CD14-positive monocyte (primary cell): ENCODE results near the gene RETSAT. TPM values are rescaled to one million over a fixed set of nuclear protein-coding genes. Genes with fewer than 3 reads are reported as not detected.
A peak's percentile ranks its signal among the peaks of the same experiment; 100 is the strongest.

ENCODE experiments used
- DNase-seq, 3 donors: peaks; one replicate each; pipeline ENCODE4 v3.0.0-alpha.2; 2011 to 2022
- H2AFZ ChIP-seq: 2 replicates; pipeline ENCODE4 v1.6.0; 2012; ENCODE audit warnings: mild to moderate bottlenecking, low read depth, low read length, inconsistent platforms; ENCODE audit not compliant: insufficient read depth, poor library complexity, severe bottlenecking
- H3K27ac ChIP-seq, 2 donors: 1 replicate in 1 of 2; 2 replicates in 1 of 2; pipeline ENCODE4 v1.5.1; 2012 to 2013; ENCODE audit warnings: low read length in 2 of 2, control low read depth in 1 of 2, inconsistent platforms in 1 of 2, low read depth in 1 of 2, mild to moderate bottlenecking in 1 of 2
- H3K27me3 ChIP-seq, 2 donors: one replicate each; pipeline versions ENCODE4 v1.6.0 to v1.6.1; 2011 to 2013; ENCODE audit warnings: low read length in 2 of 2; ENCODE audit not compliant: control insufficient read depth in 2 of 2, insufficient read depth in 2 of 2
- H3K36me3 ChIP-seq, 2 donors: replicated peaks in 1 of 2; 1 replicate in 1 of 2; 2 replicates in 1 of 2; pipeline versions ENCODE4 v1.5.1 to v1.6.1; 2012 to 2013; ENCODE audit warnings: low read length in 2 of 2, control low read depth in 1 of 2, inconsistent platforms in 1 of 2, mild to moderate bottlenecking in 1 of 2; ENCODE audit not compliant: insufficient read depth in 2 of 2, control insufficient read depth in 1 of 2
- H3K4me1 ChIP-seq, 2 donors: 1 replicate in 1 of 2; 2 replicates in 1 of 2; pipeline versions ENCODE4 v1.5.1 to v1.6.1; 2012 to 2013; ENCODE audit warnings: low read length in 2 of 2, control low read depth in 1 of 2, inconsistent platforms in 1 of 2, mild to moderate bottlenecking in 1 of 2, moderate library complexity in 1 of 2; ENCODE audit not compliant: insufficient read depth in 2 of 2, control insufficient read depth in 1 of 2
- H3K4me2 ChIP-seq: replicated peaks from 2 replicates; pipeline ENCODE3; 2012; ENCODE audit warnings: low read length, moderate library complexity, mild to moderate bottlenecking; ENCODE audit not compliant: poor library complexity, severe bottlenecking; ENCODE audit errors: extremely low read depth
- H3K4me3 ChIP-seq, 3 experiments: fragments of 200-600 bp in 1 of 3; sonication (generic) in 1 of 3; replicated peaks in 1 of 3; 1 replicate in 2 of 3; 2 replicates in 1 of 3; pipeline ENCODE4 v1.5.1; 2011 to 2013; ENCODE audit warnings: low read length in 3 of 3, mild to moderate bottlenecking in 3 of 3, control low read depth in 2 of 3, low read depth in 2 of 3, inconsistent platforms in 1 of 3, moderate library complexity in 1 of 3
- H3K79me2 ChIP-seq: 2 replicates; pipeline ENCODE4 v1.6.0; 2012; ENCODE audit warnings: mild to moderate bottlenecking, control low read depth, inconsistent platforms, low read length, moderate library complexity; ENCODE audit not compliant: insufficient read depth
- H3K9ac ChIP-seq: 2 replicates; pipeline ENCODE4 v1.6.0; 2017; ENCODE audit warnings: low read length, mild to moderate bottlenecking; ENCODE audit not compliant: insufficient read depth, poor library complexity, severe bottlenecking
- H3K9me3 ChIP-seq, 2 donors: replicated peaks in 1 of 2; 1 replicate in 1 of 2; 2 replicates in 1 of 2; pipeline versions ENCODE4 v1.5.1 to v1.6.1; 2012 to 2013; ENCODE audit warnings: low read length in 2 of 2, control low read depth in 1 of 2; ENCODE audit not compliant: control insufficient read depth in 1 of 2, insufficient read depth in 1 of 2
- H4K20me1 ChIP-seq: 2 replicates; pipeline ENCODE4 v1.6.0; 2012; ENCODE audit warnings: mild to moderate bottlenecking, low read length, control low read depth, moderate library complexity; ENCODE audit not compliant: insufficient read depth
- H3K27ac Mint-ChIP-seq, 7 donors: one replicate each; pipeline ENCODE4 v1.8.0; 2020; ENCODE audit warnings: mild to moderate bottlenecking in 7 of 7, mixed read lengths in 7 of 7, moderate library complexity in 6 of 7, inconsistent platforms in 2 of 7
- H3K27me3 Mint-ChIP-seq, 3 donors: one replicate each; pipeline ENCODE4 v1.8.0; 2021 to 2022; ENCODE audit warnings: low read depth in 3 of 3, mild to moderate bottlenecking in 3 of 3, mixed read lengths in 3 of 3, moderate library complexity in 3 of 3, inconsistent platforms in 1 of 3
- H3K36me3 Mint-ChIP-seq, 2 donors: one replicate each; pipeline ENCODE4 v1.8.0; 2020; ENCODE audit warnings: mixed read lengths in 2 of 2, inconsistent platforms in 1 of 2, mild to moderate bottlenecking in 1 of 2
- H3K4me1 Mint-ChIP-seq: one replicate; pipeline ENCODE4 v1.8.0; 2020; ENCODE audit warnings: mild to moderate bottlenecking, mixed read lengths
- H3K4me3 Mint-ChIP-seq, 2 donors: one replicate each; pipeline ENCODE4 v1.8.0; 2020; ENCODE audit warnings: mild to moderate bottlenecking in 2 of 2, mixed read lengths in 2 of 2, moderate library complexity in 1 of 2
- H3K9me3 Mint-ChIP-seq, 7 donors: one replicate each; pipeline ENCODE4 v1.8.0; 2020 to 2022; ENCODE audit warnings: mixed read lengths in 7 of 7, mild to moderate bottlenecking in 6 of 7, moderate library complexity in 6 of 7, inconsistent platforms in 2 of 7
- CTCF ChIP-seq: fragments of 200-600 bp; IDR thresholded peaks from one replicate; pipeline ENCODE4 v1.8.0; 2022; ENCODE audit warnings: antibody characterized with exemption, mild to moderate bottlenecking
- WGBS: methylation state at CpG from one replicate; pipeline ENCODE4 v1.1.5; 2013; ENCODE audit warnings: missing lambda C conversion rate; ENCODE audit not compliant: insufficient coverage; 5-methylcytosine and 5-hydroxymethylcytosine counted together
- intact Hi-C, 2 donors: fragments of 100-400 bp; cut with micrococcal nuclease; formaldehyde crosslinking; loops; one replicate each; pipeline versions ENCODE4 v1.15.0 to v1.15.1; 2023
- polyA plus RNA-seq, 3 donors: library from polyadenylated mRNA; depleted of rRNA in 1 of 3; unstranded in 2 of 3; stranded (reverse) in 1 of 3; fragments of 300-500 nt in 2 of 3; fragments of >200 nt in 1 of 3; fragmentation: Illumina TruSeq in 2 of 3; gene quantifications; 1 replicate in 2 of 3; 2 replicates in 1 of 3; pipeline ENCODE4 v1.2.3, GENCODE V29; 2012 to 2021

Gene RETSAT
- polyA plus RNA-seq, 3 donors = 12.4 to 15.8 (median 15.0) TPM

GRCh38 chr2:85377083-85377482, 22.8 kb upstream of the RETSAT start:
- H3K27ac Mint-ChIP-seq = peak overlapping the region in 1 of 7 donors; percentile 32

GRCh38 chr2:85376291-85377065, 22.1 kb upstream of the RETSAT start:
- no peak overlapping the region for H3K9ac ChIP-seq
- H3K36me3 ChIP-seq = peaks cover 41 to 79% of the 10 kb centered on the region in 2 donors
- H3K9me3 Mint-ChIP-seq = peaks cover 3 to 18% (median 6%) of the 10 kb centered on the region in 7 donors
- no peak for TF ChIP-seq CTCF
- H3K4me1 Mint-ChIP-seq = no peaks in the 10 kb centered on the region
- H3K36me3 Mint-ChIP-seq = peaks cover 57 to 79% of the 10 kb centered on the region in 2 donors
- peaks cover 7 to 10% of the 10 kb centered on the region in 2 donors for H3K9me3 ChIP-seq
- intact Hi-C loops = no loop called here
- H3K79me2 ChIP-seq = no peaks in the 10 kb centered on the region
- H4K20me1 ChIP-seq = no peaks in the 10 kb centered on the region
- H3K4me3 ChIP-seq = no peak overlapping the region
- peak overlapping the region in 1 of 7 donors; percentile 53 for H3K27ac Mint-ChIP-seq
- no peak overlapping the region for H2AFZ ChIP-seq
- H3K4me3 Mint-ChIP-seq = no peak overlapping the region
- DNase-seq = no peak
- 100% methylated on average over 2 of the region's 5 CpGs for WGBS
- no peaks in the 10 kb centered on the region for H3K4me1 ChIP-seq
- H3K4me2 ChIP-seq = no peak overlapping the region
- H3K27me3 ChIP-seq = no peaks in the 10 kb centered on the region
- H3K27me3 Mint-ChIP-seq = no peaks in the 10 kb centered on the region
- H3K27ac ChIP-seq = no peak overlapping the region

More at GRCh38 chr2:85377083-85377482, 22.8 kb upstream of the RETSAT start:
- Histone ChIP-seq H3K9ac (no peak overlapping the region), H2AFZ (no peak overlapping the region), H3K4me2 (no peak overlapping the region), H3K27ac (no peak overlapping the region), H3K79me2 (no peaks in the 10 kb centered on the region), H3K4me3 (no peak overlapping the region), H3K36me3 (peaks cover 41 to 78% of the 10 kb centered on the region in 2 donors), H3K9me3 (peaks cover 7 to 10% of the 10 kb centered on the region in 2 donors), H3K27me3 (no peaks in the 10 kb centered on the region), H4K20me1 (no peaks in the 10 kb centered on the region), H3K4me1 (no peaks in the 10 kb centered on the region)
- TF ChIP-seq CTCF = no peak
- 98% methylated on average over 11 of the region's 11 CpGs for WGBS
- no peak overlapping the region for H3K4me3 Mint-ChIP-seq
- no peaks in the 10 kb centered on the region for H3K27me3 Mint-ChIP-seq
- no peaks in the 10 kb centered on the region for H3K4me1 Mint-ChIP-seq
- no peak for DNase-seq
- intact Hi-C loops = no loop called here
- H3K9me3 Mint-ChIP-seq = peaks cover 3 to 18% (median 6%) of the 10 kb centered on the region in 7 donors
- H3K36me3 Mint-ChIP-seq = peaks cover 58 to 80% of the 10 kb centered on the region in 2 donors
